Measurements from ENCODE around the gene PDE11A.

GRCh38 chr2:177640423-177640822, 432.2 kb downstream of the PDE11A start:
- TF ChIP-seq EP300 (IDR thresholded peaks at IDR 0.05) (no peak), POLR2A (IDR thresholded peaks at IDR 0.05) (no peak)

Data from tibial nerve (tissue), 3 donors.